Nephron (organoid): ENCODE measurements around the gene LRCOL1.
A peak's percentile ranks its signal among the peaks of the same experiment; 100 is the strongest.

Experiments used
- H3K27ac Mint-ChIP-seq, 3 experiments: 2 replicates each; pipeline ENCODE4 v1.8.0; 2020; ENCODE audit warnings: mixed read lengths in 3 of 3, mild to moderate bottlenecking in 2 of 3, moderate library complexity in 1 of 3
- H3K27me3 Mint-ChIP-seq: 2 replicates; pipeline ENCODE4 v1.8.0; 2021; ENCODE audit warnings: low read depth, mild to moderate bottlenecking, moderate library complexity, mixed read lengths
- H3K36me3 Mint-ChIP-seq: 2 replicates; pipeline ENCODE4 v1.8.0; 2020; ENCODE audit warnings: low read depth, mixed read lengths
- H3K4me1 Mint-ChIP-seq: 2 replicates; pipeline ENCODE4 v1.8.0; 2020; ENCODE audit warnings: mixed read lengths
- H3K4me3 Mint-ChIP-seq, 3 experiments: 2 replicates each; pipeline ENCODE4 v1.8.0; 2020; ENCODE audit warnings: mild to moderate bottlenecking in 3 of 3, mixed read lengths in 3 of 3, moderate library complexity in 2 of 3
- H3K9me3 Mint-ChIP-seq: 2 replicates; pipeline ENCODE4 v1.8.0; 2020; ENCODE audit warnings: mixed read lengths
- TF ChIP-seq, protein P1 (sequence below), 3 experiments: fragments of 200-600 bp; sonication (generic); IDR thresholded peaks; one replicate each; pipeline ENCODE4 v1.5.0; 2021; ENCODE audit warnings: antibody characterized with exemption in 3 of 3; ENCODE audit not compliant: unreplicated experiment in 3 of 3

The LRCOL1 gene

GRCh38 chr12:132568301-132568700, 42.1 kb downstream of the LRCOL1 start:
- Mint-ChIP-seq H3K9me3 (no peaks in the 10 kb centered on the region), H3K4me3 (no peak overlapping the region), H3K27me3 (no peaks in the 10 kb centered on the region), H3K4me1 (no peaks in the 10 kb centered on the region), H3K36me3 (peaks cover 13% of the 10 kb centered on the region), H3K27ac (no peak overlapping the region)
- TF ChIP-seq, protein P1, sequence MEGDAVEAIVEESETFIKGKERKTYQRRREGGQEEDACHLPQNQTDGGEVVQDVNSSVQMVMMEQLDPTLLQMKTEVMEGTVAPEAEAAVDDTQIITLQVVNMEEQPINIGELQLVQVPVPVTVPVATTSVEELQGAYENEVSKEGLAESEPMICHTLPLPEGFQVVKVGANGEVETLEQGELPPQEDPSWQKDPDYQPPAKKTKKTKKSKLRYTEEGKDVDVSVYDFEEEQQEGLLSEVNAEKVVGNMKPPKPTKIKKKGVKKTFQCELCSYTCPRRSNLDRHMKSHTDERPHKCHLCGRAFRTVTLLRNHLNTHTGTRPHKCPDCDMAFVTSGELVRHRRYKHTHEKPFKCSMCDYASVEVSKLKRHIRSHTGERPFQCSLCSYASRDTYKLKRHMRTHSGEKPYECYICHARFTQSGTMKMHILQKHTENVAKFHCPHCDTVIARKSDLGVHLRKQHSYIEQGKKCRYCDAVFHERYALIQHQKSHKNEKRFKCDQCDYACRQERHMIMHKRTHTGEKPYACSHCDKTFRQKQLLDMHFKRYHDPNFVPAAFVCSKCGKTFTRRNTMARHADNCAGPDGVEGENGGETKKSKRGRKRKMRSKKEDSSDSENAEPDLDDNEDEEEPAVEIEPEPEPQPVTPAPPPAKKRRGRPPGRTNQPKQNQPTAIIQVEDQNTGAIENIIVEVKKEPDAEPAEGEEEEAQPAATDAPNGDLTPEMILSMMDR (IDR thresholded peaks at IDR 0.05; ENCODE audit: unreplicated experiment in 3 of 3) = no peak

GRCh38 chr12:132566516-132567131, 43.8 kb downstream of the LRCOL1 start:
- H3K36me3 Mint-ChIP-seq = peaks cover 14% of the 10 kb centered on the region
- no peaks in the 10 kb centered on the region for H3K4me1 Mint-ChIP-seq
- no peak overlapping the region for H3K27ac Mint-ChIP-seq
- H3K27me3 Mint-ChIP-seq = no peaks in the 10 kb centered on the region
- no peak overlapping the region for H3K4me3 Mint-ChIP-seq
- TF ChIP-seq, protein P1 (IDR thresholded peaks at IDR 0.05; ENCODE audit: unreplicated experiment in 3 of 3) = no peak
- H3K9me3 Mint-ChIP-seq = no peaks in the 10 kb centered on the region

DNA sequence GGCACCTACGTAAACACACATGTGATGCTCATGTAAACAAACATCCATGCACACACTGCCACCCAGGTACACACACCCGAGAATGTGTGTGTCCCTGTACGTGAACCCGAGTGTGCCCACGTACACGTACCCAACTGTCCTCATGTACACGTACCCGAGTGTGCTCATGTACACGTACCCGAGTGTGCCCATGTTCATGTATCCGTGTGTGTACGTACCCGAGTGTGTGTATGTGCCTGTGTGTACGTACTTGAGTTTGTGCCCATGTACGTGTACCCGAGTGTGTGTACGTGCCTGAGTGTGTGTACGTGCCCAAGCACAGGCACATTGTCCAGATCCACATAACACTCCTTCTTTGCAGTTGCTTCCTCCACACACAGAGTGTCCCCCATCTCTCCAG, 45.0 kb downstream of the LRCOL1 start:
- no peaks in the 10 kb centered on the region for H3K27me3 Mint-ChIP-seq
- H3K27ac Mint-ChIP-seq = no peak overlapping the region
- peak overlapping the region in 2 of 3 experiments; percentile 29 to 53 for H3K4me3 Mint-ChIP-seq
- TF ChIP-seq, protein P1 (IDR thresholded peaks at IDR 0.05; ENCODE audit: unreplicated experiment in 3 of 3) = no peak
- peaks cover 14% of the 10 kb centered on the region for H3K36me3 Mint-ChIP-seq
- no peaks in the 10 kb centered on the region for H3K4me1 Mint-ChIP-seq
- no peaks in the 10 kb centered on the region for H3K9me3 Mint-ChIP-seq

DNA sequence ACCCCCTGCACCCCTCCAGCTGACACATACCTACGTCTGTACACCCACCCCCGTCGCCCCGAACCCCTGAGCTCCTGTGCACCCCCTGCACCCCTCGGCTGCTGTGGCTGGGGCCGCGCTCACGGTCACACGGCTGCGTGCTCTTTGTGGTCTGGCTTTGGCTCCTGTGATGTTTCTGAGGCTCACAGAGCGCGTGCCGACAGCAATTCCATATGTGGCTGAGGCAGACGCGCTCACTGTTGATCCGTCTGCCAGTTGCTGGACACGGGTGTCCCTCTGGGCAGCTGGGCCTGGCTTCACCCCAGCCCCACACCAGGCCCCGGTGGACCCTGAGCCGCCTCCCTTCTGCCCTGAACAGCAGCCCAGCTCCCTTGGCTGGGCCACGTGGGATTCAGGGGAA, 46.5 kb downstream of the LRCOL1 start:
- Mint-ChIP-seq H3K27ac (no peak overlapping the region), H3K36me3 (peaks cover 14% of the 10 kb centered on the region), H3K4me3 (no peak overlapping the region), H3K27me3 (no peaks in the 10 kb centered on the region), H3K9me3 (no peaks in the 10 kb centered on the region), H3K4me1 (no peaks in the 10 kb centered on the region)
- TF ChIP-seq, protein P1 (IDR thresholded peaks at IDR 0.05; ENCODE audit: unreplicated experiment in 3 of 3) = no peak

DNA sequence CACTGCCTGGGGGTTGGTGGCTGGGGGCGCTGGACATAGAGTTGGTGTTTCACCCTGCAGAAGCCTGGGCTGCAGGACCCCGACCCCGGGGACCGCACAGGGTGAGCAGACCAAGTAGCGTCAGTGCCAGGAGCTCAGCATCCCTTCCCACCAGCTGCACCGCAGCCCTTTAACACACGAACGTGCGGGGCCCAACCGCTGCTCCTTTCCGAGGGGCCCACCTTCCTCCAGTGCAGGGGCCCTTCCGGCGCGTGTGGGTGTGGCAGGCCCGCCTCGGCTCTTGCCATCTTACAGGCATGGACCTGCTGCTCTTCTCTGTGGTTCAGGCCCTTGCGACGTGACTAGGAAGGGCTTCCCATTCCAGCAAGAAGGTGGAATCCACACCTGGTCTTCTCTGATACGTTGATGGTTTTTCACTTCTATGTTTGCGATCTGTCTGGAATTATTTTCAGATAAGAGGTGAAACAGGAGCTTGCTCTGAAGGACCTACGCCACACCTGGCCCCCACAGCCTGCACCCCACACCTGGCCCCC, 47.8 kb downstream of the LRCOL1 start:
- H3K36me3 Mint-ChIP-seq = peaks cover 14% of the 10 kb centered on the region
- TF ChIP-seq, protein P1 (IDR thresholded peaks at IDR 0.05; ENCODE audit: unreplicated experiment in 3 of 3) = no peak
- no peaks in the 10 kb centered on the region for H3K9me3 Mint-ChIP-seq
- no peaks in the 10 kb centered on the region for H3K27me3 Mint-ChIP-seq
- peak overlapping the region; percentile 69 to 78 (median 76) for H3K4me3 Mint-ChIP-seq
- H3K27ac Mint-ChIP-seq = no peak overlapping the region
- no peaks in the 10 kb centered on the region for H3K4me1 Mint-ChIP-seq
